Tibial nerve (tissue), 4 donors: Measurements from ENCODE around the gene UBE2O.

Source experiments
- EP300 ChIP-seq, 2 donors: sonication (generic); formaldehyde crosslinking; IDR thresholded peaks; one replicate each; pipeline ENCODE4 v1.6.1; 2017; ENCODE audit warnings: antibody characterized with exemption in 2 of 2, mild to moderate bottlenecking in 1 of 2
- POLR2A ChIP-seq, 2 donors: fragments of 450-650 bp; IDR thresholded peaks; one replicate each; pipeline ENCODE4 v1.6.1; 2017; ENCODE audit warnings: antibody characterized with exemption in 2 of 2, mild to moderate bottlenecking in 2 of 2, moderate library complexity in 2 of 2
- TF ChIP-seq, protein P1 (sequence below), 5 experiments: fragments of 200-600 bp in 3 of 5; fragments of 450-650 bp in 2 of 5; sonication (generic) in 3 of 5; IDR thresholded peaks; one replicate each; pipeline ENCODE4 v1.5.1; 2016 to 2019; ENCODE audit warnings: antibody characterized with exemption in 5 of 5, mild to moderate bottlenecking in 3 of 5, moderate library complexity in 2 of 5

GRCh38 chr17:76487451-76488192 lies 34.7 kb upstream of the UBE2O start:
- TF ChIP-seq, protein P1, sequence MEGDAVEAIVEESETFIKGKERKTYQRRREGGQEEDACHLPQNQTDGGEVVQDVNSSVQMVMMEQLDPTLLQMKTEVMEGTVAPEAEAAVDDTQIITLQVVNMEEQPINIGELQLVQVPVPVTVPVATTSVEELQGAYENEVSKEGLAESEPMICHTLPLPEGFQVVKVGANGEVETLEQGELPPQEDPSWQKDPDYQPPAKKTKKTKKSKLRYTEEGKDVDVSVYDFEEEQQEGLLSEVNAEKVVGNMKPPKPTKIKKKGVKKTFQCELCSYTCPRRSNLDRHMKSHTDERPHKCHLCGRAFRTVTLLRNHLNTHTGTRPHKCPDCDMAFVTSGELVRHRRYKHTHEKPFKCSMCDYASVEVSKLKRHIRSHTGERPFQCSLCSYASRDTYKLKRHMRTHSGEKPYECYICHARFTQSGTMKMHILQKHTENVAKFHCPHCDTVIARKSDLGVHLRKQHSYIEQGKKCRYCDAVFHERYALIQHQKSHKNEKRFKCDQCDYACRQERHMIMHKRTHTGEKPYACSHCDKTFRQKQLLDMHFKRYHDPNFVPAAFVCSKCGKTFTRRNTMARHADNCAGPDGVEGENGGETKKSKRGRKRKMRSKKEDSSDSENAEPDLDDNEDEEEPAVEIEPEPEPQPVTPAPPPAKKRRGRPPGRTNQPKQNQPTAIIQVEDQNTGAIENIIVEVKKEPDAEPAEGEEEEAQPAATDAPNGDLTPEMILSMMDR (IDR thresholded peaks at IDR 0.05), result no peak
- TF ChIP-seq POLR2A (IDR thresholded peaks at IDR 0.05), result no peak
- no peak for TF ChIP-seq EP300 (IDR thresholded peaks at IDR 0.05)
